Measurements from ENCODE around the gene MFN2.
"Not testable (repeated sequence)": the region's sequence is repeated elsewhere in the genome, so short reads cannot be mapped to it uniquely, and the experiment has no call there.

MFN2 gene

GRCh38 chr1:12014141-12014991 lies 34.1 kb downstream of the MFN2 start:
- no peak overlapping the region for H3K4me3 ChIP-seq (ENCODE audit: low read length)
- TF ChIP-seq ZNF274 (IDR thresholded peaks at IDR 0.05; ENCODE audit: low read depth, low read length), result no peak

GRCh38 chr1:12015001-12015491 lies 34.8 kb downstream of the MFN2 start:
- no peak overlapping the region for H3K4me3 ChIP-seq (ENCODE audit: low read length)
- no peak for TF ChIP-seq ZNF274 (IDR thresholded peaks at IDR 0.05; ENCODE audit: low read depth, low read length)

DNA sequence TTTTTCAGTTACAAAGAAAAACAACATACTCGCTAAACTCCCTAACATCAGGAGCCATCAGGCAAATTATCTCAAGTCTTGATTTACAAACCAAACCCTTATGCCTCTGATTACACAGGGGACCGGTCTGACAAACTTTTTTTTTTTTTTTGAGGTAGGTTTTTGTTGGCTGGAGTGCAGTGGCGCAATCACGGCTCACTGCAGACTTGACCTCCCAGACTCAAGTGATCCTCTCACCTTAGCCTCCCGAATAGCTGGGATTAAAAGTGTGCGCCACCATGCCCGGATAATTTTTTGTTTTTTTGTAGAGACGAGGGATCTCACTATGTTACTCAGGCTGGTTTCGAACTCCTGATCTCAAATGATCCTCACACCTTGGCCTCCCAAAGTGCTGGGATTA lies 35.3 kb downstream of the MFN2 start:
- TF ChIP-seq ZNF274 (IDR thresholded peaks at IDR 0.05; ENCODE audit: low read depth, low read length), result no peak

DNA sequence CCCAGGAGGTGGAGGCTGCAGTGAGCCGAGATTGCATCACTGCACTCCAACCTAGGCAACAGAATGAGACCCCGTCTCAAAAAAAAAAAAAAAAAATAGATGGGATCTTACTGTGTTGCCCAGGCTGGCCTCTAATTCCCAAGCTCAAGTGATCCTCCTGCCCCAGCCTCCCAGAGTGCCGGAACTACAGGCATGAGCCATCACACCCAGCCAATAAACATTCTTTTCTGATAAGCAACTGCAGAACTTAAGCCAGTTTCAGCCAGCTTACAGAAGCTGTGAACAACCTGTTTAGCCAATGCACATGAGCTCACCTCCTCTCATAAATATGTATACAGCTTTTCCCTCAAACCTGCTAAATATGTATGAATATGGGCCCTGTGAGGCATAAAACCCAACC lies 35.9 kb downstream of the MFN2 start:
- no peak for TF ChIP-seq ZNF274 (IDR thresholded peaks at IDR 0.05; ENCODE audit: low read depth, low read length)
- no peak overlapping the region for H3K4me3 ChIP-seq (ENCODE audit: low read length)

More for the DNA sequence above, 35.3 kb downstream of the MFN2 start:
- no peak overlapping the region for H3K4me3 ChIP-seq (ENCODE audit: low read length)

DNA sequence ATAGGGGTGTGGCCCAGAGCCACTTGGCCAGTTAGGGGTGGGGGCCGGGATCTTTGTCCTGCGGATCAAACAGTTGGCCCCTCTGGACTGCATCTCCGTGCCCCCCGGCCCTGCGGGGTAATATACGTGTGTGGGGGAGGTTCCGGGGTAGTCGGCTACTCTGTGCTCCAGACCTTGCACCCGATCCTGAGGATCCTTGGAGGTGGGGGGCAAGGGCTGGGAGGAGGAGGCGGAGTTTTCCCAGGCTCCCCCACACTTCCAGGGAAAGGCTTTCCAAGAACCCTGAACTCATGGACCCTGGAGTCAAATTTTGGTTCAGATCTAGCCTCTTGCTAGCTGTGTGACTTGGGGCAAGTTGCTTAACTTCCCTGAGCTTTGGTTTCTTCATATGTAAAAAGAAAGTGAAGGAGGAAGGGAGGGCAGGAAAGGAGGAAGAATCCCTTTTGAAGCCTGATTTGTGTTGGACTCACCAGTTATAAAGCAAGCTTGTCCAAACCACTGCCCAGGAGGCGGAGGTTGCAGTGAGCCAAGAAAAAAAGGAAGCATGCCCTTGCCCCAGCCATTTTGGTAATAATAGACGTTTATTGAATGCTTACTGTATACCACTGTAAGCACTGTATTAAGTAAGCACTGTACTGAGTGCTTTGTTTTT lies 39.7 kb downstream of the MFN2 start:
- H3K4me3 ChIP-seq (ENCODE audit: low read length), result peak overlapping the region; percentile 88
- no peak for TF ChIP-seq ZNF274 (IDR thresholded peaks at IDR 0.05; ENCODE audit: low read depth, low read length)

GRCh38 chr1:12021616-12022015 lies 41.4 kb downstream of the MFN2 start:
- H3K4me3 ChIP-seq (ENCODE audit: low read length), result no peak overlapping the region
- TF ChIP-seq ZNF274 (IDR thresholded peaks at IDR 0.05; ENCODE audit: low read depth, low read length), result no peak

GRCh38 chr1:12022036-12022435 lies 41.8 kb downstream of the MFN2 start:
- H3K4me3 ChIP-seq (ENCODE audit: low read length), result no peak overlapping the region

GRCh38 chr1:12026586-12026985 lies 46.3 kb downstream of the MFN2 start:
- TF ChIP-seq ZNF274 (IDR thresholded peaks at IDR 0.05; ENCODE audit: low read depth, low read length), result no peak
- H3K4me3 ChIP-seq (ENCODE audit: low read length), result no peak overlapping the region

More at GRCh38 chr1:12022036-12022435, 41.8 kb downstream of the MFN2 start:
- TF ChIP-seq ZNF274 (IDR thresholded peaks at IDR 0.05; ENCODE audit: low read depth, low read length), result no peak

DNA sequence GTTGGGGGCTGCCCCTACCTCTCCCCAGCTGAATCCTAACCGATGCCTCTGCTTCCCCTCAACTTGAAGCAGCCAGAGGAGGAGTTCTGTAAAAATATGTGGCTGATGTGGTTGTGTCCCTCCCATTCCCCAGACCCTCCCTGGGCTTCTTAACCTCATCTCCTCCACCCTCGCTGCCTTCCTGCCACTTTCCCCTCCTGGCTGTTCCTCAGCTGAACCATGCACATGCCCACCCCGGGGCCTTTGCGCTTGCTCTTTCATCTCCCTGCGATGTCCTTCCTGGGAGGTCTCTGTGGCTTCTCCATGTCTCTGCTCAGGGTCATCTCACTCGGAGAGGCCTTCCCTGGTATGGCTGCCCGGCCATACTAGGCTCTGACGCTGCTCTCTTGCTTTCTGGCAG lies 48.0 kb downstream of the MFN2 start:
- H3K4me3 ChIP-seq (ENCODE audit: low read length), result no peak overlapping the region
- no peak for TF ChIP-seq ZNF274 (IDR thresholded peaks at IDR 0.05; ENCODE audit: low read depth, low read length)

- H3K4me3 ChIP-seq (ENCODE audit: low read length), result no peak overlapping the region
- no peak for TF ChIP-seq ZNF274 (IDR thresholded peaks at IDR 0.05; ENCODE audit: low read depth, low read length)
Observed at GRCh38 chr1:12028957-12029511, 48.8 kb downstream of the MFN2 start.

- TF ChIP-seq ZNF274 (IDR thresholded peaks at IDR 0.05; ENCODE audit: low read depth, low read length), result no peak
Observed at GRCh38 chr1:12029720-12030339, 49.6 kb downstream of the MFN2 start.

DNA sequence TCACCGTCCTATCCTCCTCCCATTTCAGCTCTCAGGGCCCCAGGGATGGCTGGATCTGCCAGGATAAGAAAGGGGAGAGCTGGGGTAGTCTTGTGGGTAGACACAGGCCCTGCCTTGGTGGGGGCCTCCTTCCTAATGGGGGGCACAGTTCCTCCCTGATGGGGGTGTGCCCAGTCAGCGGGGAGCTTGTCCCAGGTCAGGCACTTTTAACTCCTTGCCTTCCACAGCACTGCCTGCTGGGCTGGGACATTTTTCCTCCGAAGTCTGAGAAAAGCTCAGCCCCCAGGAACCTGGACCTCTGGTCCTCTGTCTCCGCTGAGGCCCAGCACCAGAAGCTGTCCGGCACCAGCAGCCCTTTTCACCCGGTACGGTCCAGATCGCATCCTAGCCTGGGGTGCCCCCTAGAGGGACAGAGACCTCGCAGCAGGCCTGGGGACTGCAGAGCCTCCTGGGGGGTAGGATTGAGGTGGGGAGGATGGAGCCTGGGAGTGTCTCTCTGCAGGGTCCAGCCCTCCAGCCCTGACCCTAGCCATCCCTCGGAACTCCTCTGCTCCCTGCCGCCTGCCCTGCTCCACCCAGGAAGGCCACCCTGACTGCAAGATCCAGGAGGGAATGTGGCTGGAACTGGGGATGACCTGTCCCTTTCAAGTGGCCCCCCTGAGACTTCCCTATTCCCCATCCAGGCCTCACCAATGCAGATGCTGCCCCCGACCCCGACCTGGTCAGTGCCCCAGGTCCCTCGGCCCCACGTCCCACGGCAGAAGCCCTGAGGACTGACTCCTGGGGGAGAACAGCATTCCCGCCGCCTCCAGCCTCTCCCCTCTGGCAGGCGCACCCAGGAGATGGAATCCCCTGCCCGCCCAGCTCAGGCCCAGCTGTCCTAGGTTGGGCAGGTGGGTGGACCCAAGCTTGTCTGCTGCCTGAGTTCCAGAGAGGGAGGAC lies 51.1 kb downstream of the MFN2 start:
- TF ChIP-seq ZNF274 (IDR thresholded peaks at IDR 0.05; ENCODE audit: low read depth, low read length), result no peak
- H3K4me3 ChIP-seq (ENCODE audit: low read length), result no peak overlapping the region

More at GRCh38 chr1:12029720-12030339, 49.6 kb downstream of the MFN2 start:
- H3K4me3 ChIP-seq (ENCODE audit: low read length), result no peak overlapping the region

DNA sequence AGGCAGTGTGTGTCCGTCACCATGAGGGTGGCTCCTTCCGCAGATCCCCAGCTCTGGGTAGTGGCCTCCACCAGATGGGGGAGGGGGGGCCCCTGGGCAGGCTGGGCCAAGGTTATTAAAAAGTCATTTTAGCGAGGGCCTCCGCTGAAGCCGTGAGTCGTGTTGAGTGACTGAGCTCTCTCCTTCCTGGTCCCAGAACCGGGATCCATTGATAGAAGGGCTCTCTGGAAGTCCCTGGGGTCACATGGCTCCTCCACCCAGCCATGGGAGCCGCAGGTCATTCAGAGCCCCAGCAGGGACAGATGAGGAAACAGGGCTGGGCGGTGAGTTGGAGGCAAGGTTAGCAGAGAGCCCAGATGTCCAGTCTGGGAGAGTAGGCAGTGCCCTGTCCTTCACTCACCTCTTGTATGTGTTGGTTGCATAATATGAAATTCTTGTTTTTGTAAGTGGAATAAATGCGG lies 51.9 kb downstream of the MFN2 start:
- H3K4me3 ChIP-seq (ENCODE audit: low read length), result no peak overlapping the region
- TF ChIP-seq ZNF274 (IDR thresholded peaks at IDR 0.05; ENCODE audit: low read depth, low read length), result no peak

DNA sequence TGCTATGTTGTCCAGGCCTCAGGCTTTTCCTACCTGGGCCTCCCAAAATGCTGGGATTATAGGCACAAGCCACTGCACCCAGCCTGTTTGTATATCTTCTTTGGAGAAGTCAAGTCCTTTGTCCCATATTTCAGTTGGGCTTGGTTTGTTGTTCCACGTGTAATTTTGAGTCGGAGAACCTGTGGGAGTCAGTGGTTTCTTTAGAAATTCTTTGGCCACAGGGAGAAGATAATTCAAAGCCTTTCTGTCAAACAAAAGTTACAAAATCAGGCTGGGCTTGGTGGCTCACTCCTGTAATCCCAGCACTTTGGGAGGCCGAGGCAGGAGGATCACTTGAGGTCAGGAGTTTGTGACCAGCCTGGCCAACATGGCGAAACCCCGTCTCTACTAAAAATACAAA lies 53.2 kb downstream of the MFN2 start:
- not testable (repeated sequence) for H3K4me3 ChIP-seq (ENCODE audit: low read length)
